BLaER1 (cell line): ENCODE measurements around the gene TBXAS1.

Experiments
- H3K27ac ChIP-seq: shearing (Covaris generic); formaldehyde crosslinking; 2 replicates; pipeline ENCODE4 v1.8.1; 2022
- H3K27me3 ChIP-seq: shearing (Covaris generic); formaldehyde crosslinking; 2 replicates; pipeline ENCODE4 v1.8.1; 2022
- H3K36me3 ChIP-seq: shearing (Covaris generic); formaldehyde crosslinking; 2 replicates; pipeline ENCODE4 v1.8.1; 2022
- H3K4me1 ChIP-seq: shearing (Covaris generic); formaldehyde crosslinking; 2 replicates; pipeline ENCODE4 v1.8.1; 2022
- H3K4me2 ChIP-seq: shearing (Covaris generic); formaldehyde crosslinking; 2 replicates; pipeline ENCODE4 v1.8.1; 2022
- H3K4me3 ChIP-seq: shearing (Covaris generic); formaldehyde crosslinking; 2 replicates; pipeline ENCODE4 v1.8.1; 2022
- H3K9ac ChIP-seq: shearing (Covaris generic); formaldehyde crosslinking; 2 replicates; pipeline ENCODE4 v1.8.1; 2022
- H3K9me3 ChIP-seq: shearing (Covaris generic); formaldehyde crosslinking; 2 replicates; pipeline ENCODE4 v1.8.1; 2022
- H4K20me1 ChIP-seq: shearing (Covaris generic); formaldehyde crosslinking; 2 replicates; pipeline ENCODE4 v1.8.1; 2022
- Cebpa-rat ChIP-seq: shearing (Covaris generic); IDR thresholded peaks from 2 replicates; pipeline ENCODE4 v1.8.1; 2022

TBXAS1 gene

GRCh38 chr7:139851770-139852481, 22.9 kb downstream of the TBXAS1 start:
- Histone ChIP-seq H3K9me3 (peaks cover 8% of the 10 kb centered on the region; the same call in 1 of the 2 replicates), H3K4me3 (no peak overlapping the region), H3K27ac (no peak overlapping the region), H3K36me3 (no peaks in the 10 kb centered on the region), H4K20me1 (no peaks in the 10 kb centered on the region), H3K4me2 (no peak overlapping the region), H3K4me1 (peaks cover 24% of the 10 kb centered on the region), H3K9ac (no peak overlapping the region), H3K27me3 (no peaks in the 10 kb centered on the region)
- TF ChIP-seq Cebpa-rat, result no peak

GRCh38 chr7:139852482-139852845, 23.4 kb downstream of the TBXAS1 start:
- no peak for TF ChIP-seq Cebpa-rat
- Histone ChIP-seq H3K27ac (no peak overlapping the region), H3K4me2 (no peak overlapping the region), H3K27me3 (no peaks in the 10 kb centered on the region), H3K9ac (no peak overlapping the region), H3K9me3 (peaks cover 8% of the 10 kb centered on the region; the same call in 1 of the 2 replicates), H3K36me3 (no peaks in the 10 kb centered on the region), H4K20me1 (no peaks in the 10 kb centered on the region), H3K4me3 (no peak overlapping the region), H3K4me1 (peaks cover 24% of the 10 kb centered on the region)

- Histone ChIP-seq H3K36me3 (no peaks in the 10 kb centered on the region), H4K20me1 (no peaks in the 10 kb centered on the region), H3K27ac (no peak overlapping the region), H3K4me3 (no peak overlapping the region), H3K9ac (no peak overlapping the region), H3K27me3 (no peaks in the 10 kb centered on the region), H3K4me2 (0 out of 2 replicates have a peak overlapping the region, but pooled peaks have one; percentile 30), H3K4me1 (peaks cover 24% of the 10 kb centered on the region), H3K9me3 (peaks cover 4% of the 10 kb centered on the region; the same call in 1 of the 2 replicates)
- TF ChIP-seq Cebpa-rat, result no peak
These were observed 24.6 kb downstream of the TBXAS1 start for GRCh38 chr7:139853506-139854123.

- H3K9me3 ChIP-seq, result peaks cover 4% of the 10 kb centered on the region; the same call in 1 of the 2 replicates
These were observed 25.1 kb downstream of the TBXAS1 start for GRCh38 chr7:139854124-139854511.

GRCh38 chr7:139854803-139855497, 25.9 kb downstream of the TBXAS1 start:
- Histone ChIP-seq H3K4me1 (peaks cover 24% of the 10 kb centered on the region), H3K4me2 (peak overlapping the region; percentile 46), H3K9me3 (peaks cover 4% of the 10 kb centered on the region; the same call in 1 of the 2 replicates), H3K4me3 (no peak overlapping the region), H3K9ac (no peak overlapping the region), H4K20me1 (no peaks in the 10 kb centered on the region), H3K27ac (peak overlapping the region; percentile 20), H3K36me3 (no peaks in the 10 kb centered on the region), H3K27me3 (no peaks in the 10 kb centered on the region)
- no peak for TF ChIP-seq Cebpa-rat

More at GRCh38 chr7:139854124-139854511, 25.1 kb downstream of the TBXAS1 start:
- peaks cover 24% of the 10 kb centered on the region for H3K4me1 ChIP-seq
- no peak overlapping the region for H3K4me3 ChIP-seq
- H4K20me1 ChIP-seq, result no peaks in the 10 kb centered on the region
- no peaks in the 10 kb centered on the region for H3K27me3 ChIP-seq
- H3K36me3 ChIP-seq, result no peaks in the 10 kb centered on the region
- H3K9ac ChIP-seq, result no peak overlapping the region
- H3K4me2 ChIP-seq, result no peak overlapping the region
- no peak overlapping the region for H3K27ac ChIP-seq
- TF ChIP-seq Cebpa-rat, result no peak

- Histone ChIP-seq H3K4me3 (no peak overlapping the region), H3K9me3 (peaks cover 4% of the 10 kb centered on the region; the same call in 1 of the 2 replicates), H3K4me1 (peaks cover 24% of the 10 kb centered on the region), H3K27ac (peak overlapping the region; percentile 20), H3K4me2 (peak overlapping the region; percentile 46), H3K9ac (no peak overlapping the region), H4K20me1 (no peaks in the 10 kb centered on the region), H3K36me3 (no peaks in the 10 kb centered on the region), H3K27me3 (no peaks in the 10 kb centered on the region)
- TF ChIP-seq Cebpa-rat, result no peak
These were observed 26.6 kb downstream of the TBXAS1 start for GRCh38 chr7:139855498-139856270.

- Histone ChIP-seq H3K27ac (no peak overlapping the region), H4K20me1 (no peaks in the 10 kb centered on the region), H3K4me2 (no peak overlapping the region), H3K4me1 (peaks cover 24% of the 10 kb centered on the region), H3K27me3 (no peaks in the 10 kb centered on the region), H3K4me3 (no peak overlapping the region), H3K36me3 (no peaks in the 10 kb centered on the region), H3K9me3 (peaks cover 4% of the 10 kb centered on the region; the same call in 1 of the 2 replicates), H3K9ac (no peak overlapping the region)
- no peak for TF ChIP-seq Cebpa-rat
These were observed 28.7 kb downstream of the TBXAS1 start for GRCh38 chr7:139857791-139858190.

GRCh38 chr7:139860090-139860775, 31.2 kb downstream of the TBXAS1 start:
- TF ChIP-seq Cebpa-rat, result no peak
- no peaks in the 10 kb centered on the region for H3K36me3 ChIP-seq
- no peaks in the 10 kb centered on the region for H3K27me3 ChIP-seq
- H3K27ac ChIP-seq, result no peak overlapping the region
- H4K20me1 ChIP-seq, result no peaks in the 10 kb centered on the region
- H3K4me1 ChIP-seq, result peaks cover 10% of the 10 kb centered on the region
- no peak overlapping the region for H3K4me2 ChIP-seq
- H3K4me3 ChIP-seq, result no peak overlapping the region
- no peak overlapping the region for H3K9ac ChIP-seq
- peaks cover 18% of the 10 kb centered on the region; the same call in 1 of the 2 replicates for H3K9me3 ChIP-seq

- H3K9ac ChIP-seq, result no peak overlapping the region
- H3K27me3 ChIP-seq, result no peaks in the 10 kb centered on the region
- no peak overlapping the region for H3K27ac ChIP-seq
- H4K20me1 ChIP-seq, result no peaks in the 10 kb centered on the region
- no peak for TF ChIP-seq Cebpa-rat
- H3K36me3 ChIP-seq, result no peaks in the 10 kb centered on the region
- H3K4me2 ChIP-seq, result no peak overlapping the region
- no peaks in the 10 kb centered on the region for H3K4me1 ChIP-seq
- H3K4me3 ChIP-seq, result no peak overlapping the region
- H3K9me3 ChIP-seq, result peaks cover 14% of the 10 kb centered on the region; the same call in 1 of the 2 replicates
These were observed 32.7 kb downstream of the TBXAS1 start for GRCh38 chr7:139861803-139862202.
